Muscle of leg (tissue), 11 donors: ENCODE results near the gene MPO. TPM values are rescaled to one million over a fixed set of nuclear protein-coding genes. Genes with fewer than 3 reads are reported as not detected.

Source experiments
- DNase-seq: peaks from one replicate; pipeline ENCODE4 v3.0.0; 2013
- H3K27ac ChIP-seq: one replicate; pipeline ENCODE4 v1.5.1; 2013; ENCODE audit warnings: mild to moderate bottlenecking, low read length, control low read depth
- H3K27me3 ChIP-seq: one replicate; pipeline ENCODE4 v1.6.1; 2013; ENCODE audit warnings: low read length; ENCODE audit not compliant: control insufficient read depth, insufficient read depth
- H3K36me3 ChIP-seq: one replicate; pipeline ENCODE4 v1.6.1; 2013; ENCODE audit warnings: low read length; ENCODE audit not compliant: control insufficient read depth, insufficient read depth
- H3K4me1 ChIP-seq: one replicate; pipeline ENCODE4 v1.6.1; 2013; ENCODE audit warnings: low read length; ENCODE audit not compliant: control insufficient read depth, insufficient read depth
- H3K4me3 ChIP-seq: one replicate; pipeline ENCODE4 v1.5.1; 2013; ENCODE audit warnings: low read length, control low read depth
- H3K9me3 ChIP-seq: replicated peaks from 2 replicates; pipeline ENCODE4 v1.6.1; 2013; ENCODE audit warnings: low read depth, low read length; ENCODE audit not compliant: control insufficient read depth
- WGBS: methylation state at CpG from one replicate; pipeline ENCODE4 v1.1.5; 2013; ENCODE audit warnings: missing lambda C conversion rate; ENCODE audit not compliant: insufficient coverage; 5-methylcytosine and 5-hydroxymethylcytosine counted together
- polyA plus RNA-seq, 8 donors: library from polyadenylated mRNA; unstranded; fragments of 120-200 nt; gene quantifications; one replicate each; pipeline versions ENCODE4 v1.2.1 to v1.2.3, GENCODE V29; 2013; ENCODE audit warnings: inconsistent platforms in 1 of 8, low replicate concordance in 1 of 8; ENCODE audit not compliant: insufficient read length in 8 of 8, insufficient read depth in 1 of 8
- total RNA-seq: library from RNA; stranded (reverse); fragments of 120-200 nt; gene quantifications from one replicate; pipeline ENCODE4 v1.2.4, GENCODE V29; 2013

The MPO gene
- total and polyA plus RNA-seq, 9 donors, result 2.3 to 20.0 (median 10.8) TPM

GRCh38 chr17:58291246-58291645 is 10.5 kb upstream of the MPO start:
- Histone ChIP-seq H3K4me3 (no peak overlapping the region), H3K9me3 (no peaks in the 10 kb centered on the region), H3K36me3 (no peaks in the 10 kb centered on the region), H3K27me3 (peaks cover 8% of the 10 kb centered on the region), H3K27ac (no peak overlapping the region), H3K4me1 (no peaks in the 10 kb centered on the region)
- DNase-seq, result no peak
- no CpG with 5 or more reads among the region's 5 CpGs for WGBS

DNA sequence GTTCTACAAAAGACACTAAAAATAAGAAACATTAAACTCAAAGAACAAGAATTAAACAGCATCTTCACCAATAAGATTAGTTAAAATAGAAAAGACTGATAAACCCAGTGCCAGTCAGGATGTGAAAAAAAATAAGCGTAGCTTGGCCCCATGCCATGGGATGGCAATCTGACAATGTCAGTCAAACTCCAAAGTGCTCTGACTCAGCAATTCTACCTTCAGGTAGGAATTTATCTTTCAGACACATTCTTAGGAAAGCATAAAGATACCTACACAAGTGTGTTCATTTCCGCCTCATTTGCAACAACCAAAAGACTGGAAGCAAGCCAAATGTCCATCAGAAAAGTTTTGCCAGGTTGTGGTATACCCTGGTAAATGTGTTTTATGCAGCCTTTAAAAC is 9.1 kb upstream of the MPO start:
- Histone ChIP-seq H3K36me3 (no peaks in the 10 kb centered on the region), H3K27me3 (peaks cover 8% of the 10 kb centered on the region), H3K9me3 (no peaks in the 10 kb centered on the region), H3K4me3 (no peak overlapping the region), H3K4me1 (no peaks in the 10 kb centered on the region), H3K27ac (no peak overlapping the region)
- DNase-seq, result no peak
- WGBS, result 67% methylated on average over 1 of the region's 2 CpGs

DNA sequence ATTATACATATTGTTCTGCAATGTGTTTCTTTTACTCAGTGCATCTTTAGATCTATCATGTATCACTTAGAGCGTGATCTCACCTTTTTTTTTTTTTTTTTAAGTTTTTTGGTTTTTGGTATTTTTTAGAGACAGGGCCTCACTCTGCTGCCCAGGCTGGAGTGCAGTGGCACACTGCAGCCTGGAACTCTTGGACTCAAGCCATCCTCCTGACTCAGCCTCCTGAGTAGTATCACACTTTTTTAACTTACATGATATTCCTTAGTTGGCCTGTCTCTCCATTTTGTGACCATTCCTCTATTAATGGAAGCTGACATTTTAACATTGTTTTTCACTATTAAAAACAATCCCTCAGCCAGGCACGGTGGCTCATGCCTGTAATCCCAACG is 4.7 kb upstream of the MPO start:
- H3K27me3 ChIP-seq, result peaks cover 9% of the 10 kb centered on the region
- H3K27ac ChIP-seq, result no peak overlapping the region
- WGBS, result no CpG with 5 or more reads among the region's 3 CpGs
- no peaks in the 10 kb centered on the region for H3K9me3 ChIP-seq
- DNase-seq, result no peak
- H3K36me3 ChIP-seq, result no peaks in the 10 kb centered on the region
- H3K4me1 ChIP-seq, result peaks cover 6% of the 10 kb centered on the region
- no peak overlapping the region for H3K4me3 ChIP-seq

DNA sequence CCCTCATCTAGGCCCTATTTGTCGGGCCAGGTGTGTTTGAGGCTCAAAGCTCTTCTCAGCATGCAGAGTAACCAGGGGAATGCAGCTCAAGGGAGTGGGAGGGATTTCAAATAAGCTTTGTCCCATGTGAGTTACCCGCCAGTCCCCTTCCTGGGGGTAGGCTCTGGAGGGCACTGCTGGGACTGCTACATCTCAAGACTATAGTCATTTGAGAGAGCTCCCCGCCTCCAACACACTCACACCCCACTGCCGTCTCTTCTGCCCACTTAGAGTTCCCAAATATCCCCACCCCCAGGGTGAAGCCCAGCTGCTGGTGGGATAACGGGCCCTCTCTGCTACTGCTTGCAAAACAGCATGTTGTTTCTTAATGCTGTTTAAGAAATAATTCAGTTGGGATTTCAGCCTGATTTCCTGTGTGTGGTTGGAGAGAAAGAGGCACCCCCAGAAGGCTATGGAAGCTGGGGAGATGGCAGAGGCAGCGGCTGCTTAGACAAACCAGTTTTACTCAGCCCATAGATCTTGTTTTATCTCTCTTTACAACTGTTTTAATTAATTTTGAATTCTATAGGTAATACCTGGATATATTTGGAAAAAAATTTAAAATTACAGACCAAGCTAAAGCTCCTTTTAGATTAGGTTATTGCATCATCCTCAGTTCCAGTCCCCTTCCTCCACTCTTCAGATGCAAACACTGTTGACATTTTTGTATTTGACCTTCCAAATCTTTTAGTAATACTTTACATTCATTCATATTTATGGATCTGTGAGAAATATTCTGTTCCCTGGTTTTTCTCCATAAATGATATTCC is 4.1 kb upstream of the MPO start:
- H3K27ac ChIP-seq, result no peak overlapping the region
- DNase-seq, result no peak
- H3K27me3 ChIP-seq, result peaks cover 9% of the 10 kb centered on the region
- WGBS, result 57% methylated on average over 1 of the region's 6 CpGs
- no peaks in the 10 kb centered on the region for H3K9me3 ChIP-seq
- H3K36me3 ChIP-seq, result no peaks in the 10 kb centered on the region
- H3K4me1 ChIP-seq, result peaks cover 8% of the 10 kb centered on the region
- no peak overlapping the region for H3K4me3 ChIP-seq

DNA sequence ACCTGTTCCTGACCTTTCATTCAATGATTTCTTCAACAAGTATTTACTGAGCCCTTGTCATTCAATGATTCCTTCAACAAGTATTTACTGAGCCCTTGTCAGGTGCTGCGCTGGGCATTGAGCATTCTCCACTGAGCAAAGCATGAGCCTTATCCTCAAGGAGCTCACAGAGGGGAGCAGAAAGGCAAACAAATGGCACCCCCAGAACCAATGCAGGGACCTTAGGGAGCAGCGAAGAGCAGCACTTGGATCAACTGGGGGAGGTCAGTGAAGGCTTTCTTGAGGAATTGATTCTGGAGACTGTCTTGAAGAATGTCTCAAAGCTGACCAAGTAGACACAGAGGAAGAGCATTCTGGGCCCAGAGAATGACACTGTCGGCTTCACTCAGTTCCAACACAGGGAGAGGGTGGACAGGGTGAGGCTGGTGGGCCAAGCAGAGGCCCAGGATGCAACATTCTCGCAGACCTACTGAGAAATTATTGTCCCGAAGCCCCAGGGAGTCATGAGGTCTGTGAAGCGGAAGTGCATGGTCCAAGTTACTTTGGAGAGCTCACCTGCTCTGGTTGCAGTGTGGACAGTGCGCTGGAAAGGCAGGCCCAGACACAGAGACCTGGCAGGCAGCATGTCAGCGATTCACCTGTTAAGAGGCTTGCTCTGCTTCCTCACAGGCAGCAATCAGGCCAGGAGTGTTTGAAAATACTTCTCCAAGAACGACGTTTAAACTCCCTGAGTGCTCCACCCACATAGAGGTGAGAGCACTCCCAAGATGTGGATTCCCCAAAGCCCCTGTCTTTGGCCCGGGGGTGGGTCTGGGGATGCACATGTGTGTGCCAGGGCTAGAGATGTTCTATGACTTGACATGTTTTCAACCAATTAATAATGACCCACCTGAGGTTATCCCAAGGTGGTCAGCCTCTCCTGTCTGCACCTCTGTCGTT is 3.2 kb upstream of the MPO start:
- peaks cover 12% of the 10 kb centered on the region for H3K27me3 ChIP-seq
- no peak overlapping the region for H3K27ac ChIP-seq
- DNase-seq, result no peak
- no peaks in the 10 kb centered on the region for H3K36me3 ChIP-seq
- WGBS, result 85% methylated on average over 7 of the region's 12 CpGs
- H3K4me3 ChIP-seq, result no peak overlapping the region
- no peaks in the 10 kb centered on the region for H3K9me3 ChIP-seq
- peaks cover 17% of the 10 kb centered on the region for H3K4me1 ChIP-seq

DNA sequence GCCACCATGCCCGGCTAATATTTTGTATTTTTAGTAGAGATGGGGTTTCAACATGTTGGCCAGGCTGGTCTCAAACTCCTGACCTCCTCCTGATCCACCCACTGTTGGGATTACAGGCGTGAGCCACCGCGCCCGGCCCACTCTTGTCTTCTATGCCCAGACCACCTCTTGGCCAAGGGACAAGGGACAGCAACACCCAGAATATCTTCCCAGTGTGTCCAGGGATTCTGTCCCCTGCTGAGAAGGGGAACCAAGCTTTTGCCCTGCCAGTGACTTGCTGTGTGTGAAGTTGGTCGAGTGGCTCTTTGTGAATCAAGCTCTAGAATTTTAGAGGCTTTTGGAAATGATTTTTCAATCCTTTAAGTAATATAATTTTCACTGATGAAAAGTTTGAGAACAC is 1.7 kb upstream of the MPO start:
- H3K27ac ChIP-seq, result no peak overlapping the region
- H3K27me3 ChIP-seq, result peaks cover 12% of the 10 kb centered on the region
- no peak overlapping the region for H3K4me3 ChIP-seq
- no peaks in the 10 kb centered on the region for H3K36me3 ChIP-seq
- no peaks in the 10 kb centered on the region for H3K9me3 ChIP-seq
- peaks cover 32% of the 10 kb centered on the region for H3K4me1 ChIP-seq
- no CpG with 5 or more reads among the region's 6 CpGs for WGBS
- DNase-seq, result no peak

DNA sequence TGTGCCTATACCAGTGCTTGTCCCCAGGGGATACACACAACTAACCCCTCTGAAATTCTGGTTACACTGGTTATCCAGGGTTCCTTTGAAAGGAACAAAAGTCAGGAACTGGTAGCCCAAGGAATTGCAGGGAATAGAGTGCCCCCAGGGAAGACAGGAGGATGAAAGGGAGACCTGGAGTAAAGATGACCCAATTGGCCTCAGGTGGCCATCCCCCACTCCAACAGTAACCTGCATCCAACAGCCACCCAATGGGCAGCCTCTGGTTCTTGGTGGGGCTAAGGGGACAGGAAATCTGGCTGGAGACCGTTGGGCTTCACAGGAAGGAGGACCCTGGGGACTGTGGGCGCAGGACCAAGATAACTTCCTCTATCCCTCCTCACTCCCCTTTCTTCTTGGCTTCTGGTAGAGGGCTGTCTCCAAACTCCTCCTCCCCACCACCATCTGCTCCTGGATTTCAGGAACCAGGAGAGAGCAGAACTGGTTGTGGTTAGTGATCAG is 826 bp upstream of the MPO start:
- H3K4me1 ChIP-seq, result peaks cover 34% of the 10 kb centered on the region
- H3K4me3 ChIP-seq, result no peak overlapping the region
- peaks cover 10% of the 10 kb centered on the region for H3K27me3 ChIP-seq
- H3K36me3 ChIP-seq, result no peaks in the 10 kb centered on the region
- H3K9me3 ChIP-seq, result no peaks in the 10 kb centered on the region
- DNase-seq, result peak; percentile 47
- WGBS, result no CpG with 5 or more reads among the region's 2 CpGs
- no peak overlapping the region for H3K27ac ChIP-seq

DNA sequence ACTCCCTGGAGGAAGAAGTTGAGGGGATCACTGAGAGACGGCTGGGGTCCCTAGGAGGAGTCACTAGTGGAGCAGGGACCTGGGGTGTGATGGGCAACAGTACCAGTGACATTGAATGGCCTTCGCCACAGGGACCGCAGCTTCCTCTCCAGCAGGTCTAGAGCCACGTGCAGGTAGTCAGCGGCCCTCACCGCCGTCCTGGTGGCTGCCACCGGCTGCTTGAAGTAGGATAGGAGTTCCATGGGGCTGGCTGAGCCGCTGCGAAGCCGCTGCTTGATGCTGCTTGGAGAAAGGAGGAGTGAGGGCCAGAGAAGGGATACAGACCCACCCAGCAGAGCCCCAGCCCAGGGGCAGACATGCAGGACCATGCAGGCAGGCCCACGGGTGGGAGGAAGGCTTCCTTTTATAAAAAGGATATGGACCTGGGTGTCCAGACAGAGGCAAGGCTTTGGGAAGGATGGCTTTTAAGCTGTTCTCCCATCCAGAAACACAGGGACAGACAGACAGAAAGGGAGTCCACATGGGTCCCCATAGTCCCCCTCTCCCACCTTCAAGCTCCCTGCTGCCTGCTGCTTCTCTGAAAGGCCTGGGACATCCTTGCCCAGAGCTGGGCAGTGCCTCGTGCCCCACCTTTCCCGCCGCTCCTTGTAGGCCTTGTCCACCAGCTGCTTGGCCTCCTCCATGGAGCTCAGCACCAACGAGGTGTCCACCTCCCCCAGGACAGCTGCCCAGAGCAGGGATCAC is 827 bp downstream of the MPO start:
- peak overlapping the region; percentile 74 for H3K27ac ChIP-seq
- H3K9me3 ChIP-seq, result no peaks in the 10 kb centered on the region
- H3K36me3 ChIP-seq, result no peaks in the 10 kb centered on the region
- peaks cover 12% of the 10 kb centered on the region for H3K27me3 ChIP-seq
- 67% methylated on average over 15 of the region's 16 CpGs for WGBS
- no peak for DNase-seq
- peaks cover 34% of the 10 kb centered on the region for H3K4me1 ChIP-seq
- no peak overlapping the region for H3K4me3 ChIP-seq

- H3K27ac ChIP-seq, result peak overlapping the region; percentile 74
- peak; percentile 93 for DNase-seq
- no peaks in the 10 kb centered on the region for H3K36me3 ChIP-seq
- no peaks in the 10 kb centered on the region for H3K9me3 ChIP-seq
- peaks cover 10% of the 10 kb centered on the region for H3K27me3 ChIP-seq
- H3K4me3 ChIP-seq, result peak overlapping the region; percentile 30
- peaks cover 34% of the 10 kb centered on the region for H3K4me1 ChIP-seq
- 11% methylated on average over 55 of the region's 60 CpGs for WGBS
Observed at GRCh38 chr17:58279016-58279711, 1.6 kb downstream of the MPO start.
